T-helper 17 cell (primary cell): ENCODE data around the gene DNLZ. TPM values are rescaled to one million over a fixed set of nuclear protein-coding genes. Genes with fewer than 3 reads are reported as not detected.
"Not testable (repeated sequence)": the region's sequence is repeated elsewhere in the genome, so short reads cannot be mapped to it uniquely, and the experiment has no call there.

Experiments used
- ATAC-seq: fragments of 150-1000 bp; cut with Tn5 transposase; 2 replicates; pipeline ENCODE4 v1.10.0; 2021; ENCODE audit warnings: mild to moderate bottlenecking, moderate library complexity
- DNase-seq, 3 donors: peaks; one replicate each; pipeline versions ENCODE4 v3.0.0 to v3.0.0-alpha.2; 2020 to 2021
- H3K9me3 ChIP-seq: one replicate; pipeline ENCODE4 v1.7.0; 2013; ENCODE audit warnings: low read length, mild to moderate bottlenecking; ENCODE audit not compliant: control insufficient read depth, poor library complexity, severe bottlenecking
- H3K27ac Mint-ChIP-seq: one replicate; pipeline ENCODE4 v1.8.0; 2022; ENCODE audit warnings: mild to moderate bottlenecking, moderate library complexity, mixed read lengths
- H3K27me3 Mint-ChIP-seq: one replicate; pipeline ENCODE4 v1.8.0; 2022; ENCODE audit warnings: mixed read lengths
- H3K36me3 Mint-ChIP-seq: one replicate; pipeline ENCODE4 v1.8.0; 2022; ENCODE audit warnings: low read depth, mixed read lengths
- H3K4me1 Mint-ChIP-seq: one replicate; pipeline ENCODE4 v1.8.0; 2022; ENCODE audit warnings: mild to moderate bottlenecking, mixed read lengths
- H3K4me3 Mint-ChIP-seq: one replicate; pipeline ENCODE4 v1.8.0; 2022; ENCODE audit warnings: mild to moderate bottlenecking, moderate library complexity, mixed read lengths
- total RNA-seq, 4 donors: library from RNA in 2 of 4; stranded (reverse) in 2 of 4; gene quantifications; one replicate each; pipeline ENCODE4 v1.2.3 and lab custom pipeline; 2022 to 2026

Gene DNLZ
- total RNA-seq, 2 donors from 2014 or later: 19.3 to 28.6 TPM

- not testable (repeated sequence) for H3K4me1 Mint-ChIP-seq, H3K36me3 Mint-ChIP-seq, DNase-seq, H3K27me3 Mint-ChIP-seq, H3K27ac Mint-ChIP-seq, H3K9me3 ChIP-seq, H3K4me3 Mint-ChIP-seq, ATAC-seq
These were observed 42.6 kb downstream of the DNLZ start for GRCh38 chr9:136320972-136321371.

GRCh38 chr9:136319955-136320354, 43.6 kb downstream of the DNLZ start:
- not testable (repeated sequence) for H3K27me3 Mint-ChIP-seq, H3K27ac Mint-ChIP-seq, H3K4me1 Mint-ChIP-seq, H3K36me3 Mint-ChIP-seq, H3K4me3 Mint-ChIP-seq, H3K9me3 ChIP-seq, ATAC-seq, DNase-seq

- not testable (repeated sequence) for H3K36me3 Mint-ChIP-seq, H3K9me3 ChIP-seq, DNase-seq, H3K27me3 Mint-ChIP-seq, H3K4me1 Mint-ChIP-seq, ATAC-seq, H3K27ac Mint-ChIP-seq, H3K4me3 Mint-ChIP-seq
These were observed 44.3 kb downstream of the DNLZ start for GRCh38 chr9:136319244-136319643.

GRCh38 chr9:136318776-136319241, 44.7 kb downstream of the DNLZ start:
- H3K27me3 Mint-ChIP-seq: no peaks in the 10 kb centered on the region
- H3K4me3 Mint-ChIP-seq: no peak overlapping the region
- H3K4me1 Mint-ChIP-seq: no peaks in the 10 kb centered on the region
- ATAC-seq: no peak
- no peaks in the 10 kb centered on the region for H3K36me3 Mint-ChIP-seq
- H3K27ac Mint-ChIP-seq: no peak overlapping the region
- no peaks in the 10 kb centered on the region for H3K9me3 ChIP-seq
- no peak for DNase-seq

GRCh38 chr9:136318111-136318775, 45.3 kb downstream of the DNLZ start:
- no peaks in the 10 kb centered on the region for H3K36me3 Mint-ChIP-seq
- no peak for DNase-seq
- no peak overlapping the region for H3K27ac Mint-ChIP-seq
- H3K9me3 ChIP-seq: no peaks in the 10 kb centered on the region
- ATAC-seq: no peak
- no peaks in the 10 kb centered on the region for H3K27me3 Mint-ChIP-seq
- H3K4me1 Mint-ChIP-seq: no peaks in the 10 kb centered on the region
- H3K4me3 Mint-ChIP-seq: no peak overlapping the region

- ATAC-seq (no peak), DNase-seq (no peak)
- H3K9me3 ChIP-seq: no peaks in the 10 kb centered on the region
- H3K27ac Mint-ChIP-seq: no peak overlapping the region
- H3K4me3 Mint-ChIP-seq: no peak overlapping the region
- no peaks in the 10 kb centered on the region for H3K27me3 Mint-ChIP-seq
- H3K4me1 Mint-ChIP-seq: no peaks in the 10 kb centered on the region
- H3K36me3 Mint-ChIP-seq: no peaks in the 10 kb centered on the region
These were observed 45.8 kb downstream of the DNLZ start for GRCh38 chr9:136317695-136318094.

- no peaks in the 10 kb centered on the region for H3K4me1 Mint-ChIP-seq
- H3K27me3 Mint-ChIP-seq: no peaks in the 10 kb centered on the region
- H3K4me3 Mint-ChIP-seq: no peak overlapping the region
- no peak for ATAC-seq
- H3K27ac Mint-ChIP-seq: no peak overlapping the region
- H3K9me3 ChIP-seq: no peaks in the 10 kb centered on the region
- DNase-seq: no peak
- no peaks in the 10 kb centered on the region for H3K36me3 Mint-ChIP-seq
These were observed 46.5 kb downstream of the DNLZ start for GRCh38 chr9:136316896-136317676.

- Mint-ChIP-seq H3K4me1 (no peaks in the 10 kb centered on the region), H3K27me3 (no peaks in the 10 kb centered on the region), H3K36me3 (no peaks in the 10 kb centered on the region), H3K4me3 (no peak overlapping the region), H3K27ac (no peak overlapping the region)
- H3K9me3 ChIP-seq: no peaks in the 10 kb centered on the region
- DNase-seq (no peak), ATAC-seq (no peak)
These were observed 47.2 kb downstream of the DNLZ start for GRCh38 chr9:136316271-136316751.

GRCh38 chr9:136314944-136315343, 48.6 kb downstream of the DNLZ start:
- no peak for DNase-seq
- Mint-ChIP-seq H3K4me1 (no peaks in the 10 kb centered on the region), H3K36me3 (no peaks in the 10 kb centered on the region), H3K27me3 (no peaks in the 10 kb centered on the region), H3K27ac (no peak overlapping the region), H3K4me3 (no peak overlapping the region)
- ATAC-seq: no peak
- no peaks in the 10 kb centered on the region for H3K9me3 ChIP-seq

- ATAC-seq (no peak), DNase-seq (no peak)
- no peaks in the 10 kb centered on the region for H3K27me3 Mint-ChIP-seq
- H3K4me1 Mint-ChIP-seq: no peaks in the 10 kb centered on the region
- H3K9me3 ChIP-seq: no peaks in the 10 kb centered on the region
- no peak overlapping the region for H3K4me3 Mint-ChIP-seq
- H3K36me3 Mint-ChIP-seq: no peaks in the 10 kb centered on the region
- no peak overlapping the region for H3K27ac Mint-ChIP-seq
These were observed 49.5 kb downstream of the DNLZ start for GRCh38 chr9:136314056-136314416.

- Mint-ChIP-seq H3K4me3 (no peak overlapping the region), H3K27me3 (no peaks in the 10 kb centered on the region), H3K27ac (no peak overlapping the region), H3K36me3 (no peaks in the 10 kb centered on the region), H3K4me1 (no peaks in the 10 kb centered on the region)
- ATAC-seq (no peak), DNase-seq (no peak)
- H3K9me3 ChIP-seq: no peaks in the 10 kb centered on the region
These were observed 50.2 kb downstream of the DNLZ start for GRCh38 chr9:136313111-136314055.

GRCh38 chr9:136312436-136312835, 51.1 kb downstream of the DNLZ start:
- DNase-seq (no peak), ATAC-seq (peak; percentile 71)
- H3K27me3 Mint-ChIP-seq: no peaks in the 10 kb centered on the region
- H3K27ac Mint-ChIP-seq: no peak overlapping the region
- no peaks in the 10 kb centered on the region for H3K36me3 Mint-ChIP-seq
- H3K4me3 Mint-ChIP-seq: no peak overlapping the region
- no peaks in the 10 kb centered on the region for H3K9me3 ChIP-seq
- no peaks in the 10 kb centered on the region for H3K4me1 Mint-ChIP-seq

- no peak for DNase-seq
- no peaks in the 10 kb centered on the region for H3K4me1 Mint-ChIP-seq
- no peak overlapping the region for H3K4me3 Mint-ChIP-seq
- H3K27ac Mint-ChIP-seq: no peak overlapping the region
- no peaks in the 10 kb centered on the region for H3K36me3 Mint-ChIP-seq
- no peaks in the 10 kb centered on the region for H3K27me3 Mint-ChIP-seq
- H3K9me3 ChIP-seq: no peaks in the 10 kb centered on the region
- no peak for ATAC-seq
These were observed 51.6 kb downstream of the DNLZ start for GRCh38 chr9:136312009-136312375.
